Smooth muscle cell (in vitro differentiated cells): ENCODE measurements around the gene HOXA13. TPM values are rescaled to one million over a fixed set of nuclear protein-coding genes. Genes with fewer than 3 reads are reported as not detected.

Source experiments
- DNase-seq: peaks from one replicate; lab custom pipeline; 2025; ENCODE audit not compliant: unreplicated experiment; lab: John Stamatoyannopoulos, UW
- H2AFZ ChIP-seq: fragments of 200-600 bp; sonication (generic); 2 replicates; pipeline ENCODE4 v1.6.0; 2016; ENCODE audit warnings: antibody characterized with exemption, low read depth, mild to moderate bottlenecking
- H3F3A ChIP-seq: fragments of 200-600 bp; sonication (generic); 2 replicates; pipeline ENCODE4 v1.6.0; 2017; ENCODE audit warnings: antibody characterized with exemption, low read depth
- H3K27ac ChIP-seq: fragments of 200-600 bp; sonication (generic); 2 replicates; pipeline ENCODE4 v1.5.1; 2016; ENCODE audit warnings: low read depth, mild to moderate bottlenecking
- H3K27me3 ChIP-seq: fragments of 200-600 bp; sonication (generic); 2 replicates; pipeline ENCODE4 v1.6.1; 2016; ENCODE audit warnings: low read depth, mild to moderate bottlenecking
- H3K36me3 ChIP-seq: fragments of 200-600 bp; sonication (generic); 2 replicates; pipeline ENCODE4 v1.5.1; 2016; ENCODE audit warnings: low read depth
- H3K4me1 ChIP-seq: fragments of 200-600 bp; sonication (generic); 2 replicates; pipeline ENCODE4 v1.5.1; 2016; ENCODE audit warnings: low read depth
- H3K4me2 ChIP-seq: fragments of 200-600 bp; sonication (generic); 2 replicates; pipeline ENCODE4 v1.6.0; 2016; ENCODE audit warnings: mild to moderate bottlenecking
- H3K4me3 ChIP-seq: fragments of 200-600 bp; sonication (generic); 2 replicates; pipeline ENCODE4 v1.5.1; 2016; ENCODE audit warnings: mild to moderate bottlenecking
- H3K79me2 ChIP-seq: fragments of 200-600 bp; sonication (generic); 2 replicates; pipeline ENCODE4 v1.6.0; 2016; ENCODE audit warnings: low read depth, mild to moderate bottlenecking
- H3K9ac ChIP-seq: fragments of 200-600 bp; sonication (generic); 2 replicates; pipeline ENCODE4 v1.6.0; 2016; ENCODE audit warnings: low read depth
- H3K9me3 ChIP-seq: fragments of 200-600 bp; sonication (generic); replicated peaks from 2 replicates; pipeline ENCODE4 v1.5.1; 2016; ENCODE audit warnings: low read depth
- H4K20me1 ChIP-seq: fragments of 200-600 bp; sonication (generic); 2 replicates; pipeline ENCODE4 v1.6.0; 2016; ENCODE audit warnings: low read depth
- WGBS: methylation state at CpG from one replicate; pipeline ENCODE4 v1.1.7; 2016; ENCODE audit warnings: low lambda C conversion rate; 5-methylcytosine and 5-hydroxymethylcytosine counted together
- polyA plus RNA-seq: library from polyadenylated mRNA; unstranded; fragments of >200 nt; fragmentation: Nextera tagmentation; extraction: Ambion mirVana; gene quantifications from 2 replicates; pipeline ENCODE4 v1.2.1, GENCODE V29; 2016
- total RNA-seq: library from RNA; depleted of rRNA; stranded (reverse); fragments of >200 nt; gene quantifications from 2 replicates; pipeline ENCODE4 v1.2.3, GENCODE V29; 2014
- TF ChIP-seq, protein P1 (sequence below): fragments of 200-600 bp; sonication (generic); IDR thresholded peaks from 2 replicates; pipeline ENCODE4 v1.5.1; 2017; ENCODE audit warnings: borderline replicate concordance, mild to moderate bottlenecking, antibody characterized with exemption; ENCODE audit not compliant: insufficient read depth, poor library complexity, severe bottlenecking

The HOXA13 gene
- total and polyA plus RNA-seq, 2 experiments from 2014 or later, result 10.0 to 14.2 TPM

DNA sequence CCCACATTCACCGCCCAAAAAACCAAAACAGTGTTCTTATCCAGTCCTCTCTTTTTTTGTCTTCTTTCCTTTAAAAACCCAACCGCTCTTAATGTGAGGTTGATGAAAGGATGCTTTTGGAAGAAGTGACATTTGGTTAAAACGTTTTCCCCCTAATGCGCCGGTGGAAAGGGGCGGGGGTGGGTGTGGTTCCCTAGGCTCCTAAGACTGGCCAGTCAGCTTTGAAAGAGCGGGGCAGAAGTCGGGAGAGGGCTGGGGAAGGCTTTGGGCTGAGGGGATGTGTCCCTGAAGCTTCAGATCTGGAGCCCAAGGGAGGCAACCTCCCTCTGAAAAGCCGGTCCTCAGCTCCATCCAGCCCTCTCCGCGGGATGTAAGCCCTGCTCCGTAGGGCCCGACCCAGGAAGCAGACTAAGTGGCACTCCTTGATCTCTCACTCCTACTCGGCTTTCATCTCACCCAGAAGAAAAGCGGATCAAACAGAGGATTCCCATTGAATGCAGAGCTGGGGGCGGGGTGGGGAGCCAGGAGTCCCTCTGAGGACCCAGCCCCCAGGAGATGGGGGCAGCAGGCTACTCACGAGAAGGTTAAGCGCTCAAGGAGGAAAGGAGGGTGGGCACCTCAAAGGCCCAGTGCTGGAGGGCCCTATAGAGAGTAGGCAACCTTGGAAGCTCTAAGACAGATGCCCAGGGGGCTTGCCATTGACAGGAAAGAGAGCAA is 40.3 kb upstream of the HOXA13 start:
- H3K4me3 ChIP-seq, result peak overlapping the region; percentile 55
- H3K4me2 ChIP-seq, result peak overlapping the region; percentile 97
- H3K79me2 ChIP-seq, result peaks cover 37% of the 10 kb centered on the region
- H3K9ac ChIP-seq, result peak overlapping the region; percentile 54
- H3F3A ChIP-seq, result peaks cover 28% of the 10 kb centered on the region
- no peak for DNase-seq
- peaks cover 28% of the 10 kb centered on the region for H3K27me3 ChIP-seq
- TF ChIP-seq, protein P1, sequence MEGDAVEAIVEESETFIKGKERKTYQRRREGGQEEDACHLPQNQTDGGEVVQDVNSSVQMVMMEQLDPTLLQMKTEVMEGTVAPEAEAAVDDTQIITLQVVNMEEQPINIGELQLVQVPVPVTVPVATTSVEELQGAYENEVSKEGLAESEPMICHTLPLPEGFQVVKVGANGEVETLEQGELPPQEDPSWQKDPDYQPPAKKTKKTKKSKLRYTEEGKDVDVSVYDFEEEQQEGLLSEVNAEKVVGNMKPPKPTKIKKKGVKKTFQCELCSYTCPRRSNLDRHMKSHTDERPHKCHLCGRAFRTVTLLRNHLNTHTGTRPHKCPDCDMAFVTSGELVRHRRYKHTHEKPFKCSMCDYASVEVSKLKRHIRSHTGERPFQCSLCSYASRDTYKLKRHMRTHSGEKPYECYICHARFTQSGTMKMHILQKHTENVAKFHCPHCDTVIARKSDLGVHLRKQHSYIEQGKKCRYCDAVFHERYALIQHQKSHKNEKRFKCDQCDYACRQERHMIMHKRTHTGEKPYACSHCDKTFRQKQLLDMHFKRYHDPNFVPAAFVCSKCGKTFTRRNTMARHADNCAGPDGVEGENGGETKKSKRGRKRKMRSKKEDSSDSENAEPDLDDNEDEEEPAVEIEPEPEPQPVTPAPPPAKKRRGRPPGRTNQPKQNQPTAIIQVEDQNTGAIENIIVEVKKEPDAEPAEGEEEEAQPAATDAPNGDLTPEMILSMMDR, result no peak
- no peaks in the 10 kb centered on the region for H3K36me3 ChIP-seq
- H3K4me1 ChIP-seq, result peaks cover 44% of the 10 kb centered on the region
- H2AFZ ChIP-seq, result peak overlapping the region; percentile 94
- no peaks in the 10 kb centered on the region for H4K20me1 ChIP-seq
- 4% methylated on average over 18 of the region's 18 CpGs for WGBS
- no peaks in the 10 kb centered on the region for H3K9me3 ChIP-seq
- no peak overlapping the region for H3K27ac ChIP-seq

DNA sequence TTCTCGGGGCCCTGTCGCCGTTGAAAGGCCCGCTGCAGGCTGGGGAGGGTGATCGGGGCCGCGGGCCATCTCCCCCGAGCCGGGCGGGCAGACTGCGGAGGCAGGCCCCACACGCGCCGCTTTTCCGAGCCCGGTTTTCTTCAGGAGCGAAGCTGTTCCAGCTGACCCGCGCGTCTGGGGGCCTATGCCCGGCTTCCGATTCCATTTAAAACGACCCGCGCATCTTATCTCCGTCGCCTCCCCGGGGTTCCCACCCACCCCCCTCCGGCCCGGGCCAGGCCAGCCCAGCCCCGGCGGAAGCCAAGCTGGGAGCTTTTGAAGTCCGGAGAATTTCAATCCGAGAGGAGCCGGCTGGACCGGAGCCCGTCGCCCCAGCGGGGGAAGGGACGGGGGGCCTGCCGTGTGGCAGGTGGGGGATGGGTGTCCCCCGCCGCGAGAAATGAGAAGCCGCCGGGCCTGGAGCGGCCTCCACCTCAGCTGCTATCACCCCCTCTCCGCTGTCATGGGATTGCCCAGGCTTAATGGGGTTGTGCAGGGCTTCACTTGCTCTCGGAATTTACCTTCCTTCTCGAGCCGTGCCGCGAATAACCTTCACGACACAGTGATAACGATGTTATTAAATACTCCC is 39.6 kb upstream of the HOXA13 start:
- DNase-seq, result no peak
- Histone ChIP-seq H3K36me3 (no peaks in the 10 kb centered on the region), H3F3A (peaks cover 28% of the 10 kb centered on the region), H3K4me1 (peaks cover 44% of the 10 kb centered on the region), H3K79me2 (peaks cover 33% of the 10 kb centered on the region), H3K9ac (peak overlapping the region; percentile 54), H3K27ac (no peak overlapping the region), H4K20me1 (no peaks in the 10 kb centered on the region), H2AFZ (peak overlapping the region; percentile 94), H3K4me3 (peak overlapping the region; percentile 55), H3K27me3 (peaks cover 22% of the 10 kb centered on the region), H3K9me3 (no peaks in the 10 kb centered on the region), H3K4me2 (peak overlapping the region; percentile 97)
- TF ChIP-seq, protein P1, result no peak
- WGBS, result under 1% methylated on average over 40 of the region's 55 CpGs

DNA sequence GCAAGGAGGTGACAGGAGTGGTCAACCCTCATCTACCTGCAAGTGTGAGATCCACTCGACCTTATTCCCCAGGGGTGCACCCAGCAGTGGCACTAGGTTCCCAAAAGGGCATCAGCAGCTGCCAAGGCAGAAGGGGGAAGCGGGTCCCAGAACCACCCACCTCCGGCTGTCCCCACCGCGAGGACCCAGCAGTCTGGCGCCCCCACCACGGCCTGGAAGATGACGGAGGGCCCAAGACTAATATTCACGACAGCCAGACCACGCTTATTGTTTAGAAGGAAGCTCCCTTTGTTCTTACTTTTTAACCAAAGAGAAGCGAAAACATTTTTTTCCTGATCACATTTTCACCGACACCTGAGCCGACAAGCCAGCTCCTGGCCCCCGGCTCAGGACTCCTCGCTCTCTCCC is 39.1 kb upstream of the HOXA13 start:
- H3K27ac ChIP-seq, result no peak overlapping the region
- no peaks in the 10 kb centered on the region for H4K20me1 ChIP-seq
- peaks cover 29% of the 10 kb centered on the region for H3K79me2 ChIP-seq
- H3K9ac ChIP-seq, result peak overlapping the region; percentile 54
- no peaks in the 10 kb centered on the region for H3K9me3 ChIP-seq
- H2AFZ ChIP-seq, result peak overlapping the region; percentile 94
- no peak for DNase-seq
- peaks cover 44% of the 10 kb centered on the region for H3K4me1 ChIP-seq
- peaks cover 16% of the 10 kb centered on the region for H3K27me3 ChIP-seq
- H3F3A ChIP-seq, result peaks cover 28% of the 10 kb centered on the region
- peak overlapping the region; percentile 55 for H3K4me3 ChIP-seq
- peak overlapping the region; percentile 97 for H3K4me2 ChIP-seq
- no peaks in the 10 kb centered on the region for H3K36me3 ChIP-seq
- 21% methylated on average over 15 of the region's 15 CpGs for WGBS
- TF ChIP-seq, protein P1, result no peak
